ENCODE measurements around the gene ERN1.

DNA sequence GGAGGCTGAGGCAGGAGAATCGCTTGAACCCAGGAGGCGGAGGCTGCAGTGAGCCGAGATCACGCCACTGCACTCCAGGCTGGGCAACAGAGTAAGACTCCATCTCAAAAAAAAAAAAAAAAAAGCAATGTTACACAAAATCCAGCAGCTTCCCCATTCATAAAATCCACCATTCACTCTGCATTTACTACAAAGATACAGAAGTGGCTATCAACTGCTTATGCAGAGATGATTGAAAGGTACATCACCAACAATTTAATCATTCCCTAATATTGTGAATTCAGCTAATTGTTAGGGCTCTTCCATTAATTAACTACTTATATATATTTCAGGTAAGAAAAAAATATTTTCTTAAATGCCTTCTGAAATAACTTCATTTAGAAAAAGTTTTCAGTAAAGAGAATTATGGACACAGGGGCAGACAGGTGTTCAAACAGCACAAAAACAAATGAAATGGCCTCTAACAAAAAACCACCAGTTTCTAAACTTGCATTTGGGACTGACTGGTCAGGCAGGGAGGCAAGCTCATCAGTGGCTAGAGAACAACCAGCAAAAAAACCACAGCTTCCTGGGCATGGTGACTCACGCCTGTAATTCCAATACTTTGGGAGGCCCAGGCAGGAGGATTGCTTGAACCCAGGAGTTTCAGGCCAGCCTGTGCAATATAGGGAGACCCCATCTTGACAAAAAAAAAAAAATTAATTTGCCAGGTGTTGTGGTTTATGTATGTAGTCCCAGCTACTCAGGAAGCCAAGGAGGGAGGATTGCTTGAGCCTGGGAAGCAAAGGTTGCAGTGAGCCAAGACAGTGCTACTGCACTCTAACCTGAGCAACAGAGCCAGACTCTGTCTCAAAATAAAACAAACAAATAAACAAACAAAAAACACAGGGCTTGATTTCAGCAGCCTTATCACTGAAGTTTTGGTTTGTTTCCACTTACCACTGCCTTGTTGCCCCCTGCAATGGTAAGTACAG lies 26.3 kb downstream of the ERN1 start:
- TF ChIP-seq, protein P1, sequence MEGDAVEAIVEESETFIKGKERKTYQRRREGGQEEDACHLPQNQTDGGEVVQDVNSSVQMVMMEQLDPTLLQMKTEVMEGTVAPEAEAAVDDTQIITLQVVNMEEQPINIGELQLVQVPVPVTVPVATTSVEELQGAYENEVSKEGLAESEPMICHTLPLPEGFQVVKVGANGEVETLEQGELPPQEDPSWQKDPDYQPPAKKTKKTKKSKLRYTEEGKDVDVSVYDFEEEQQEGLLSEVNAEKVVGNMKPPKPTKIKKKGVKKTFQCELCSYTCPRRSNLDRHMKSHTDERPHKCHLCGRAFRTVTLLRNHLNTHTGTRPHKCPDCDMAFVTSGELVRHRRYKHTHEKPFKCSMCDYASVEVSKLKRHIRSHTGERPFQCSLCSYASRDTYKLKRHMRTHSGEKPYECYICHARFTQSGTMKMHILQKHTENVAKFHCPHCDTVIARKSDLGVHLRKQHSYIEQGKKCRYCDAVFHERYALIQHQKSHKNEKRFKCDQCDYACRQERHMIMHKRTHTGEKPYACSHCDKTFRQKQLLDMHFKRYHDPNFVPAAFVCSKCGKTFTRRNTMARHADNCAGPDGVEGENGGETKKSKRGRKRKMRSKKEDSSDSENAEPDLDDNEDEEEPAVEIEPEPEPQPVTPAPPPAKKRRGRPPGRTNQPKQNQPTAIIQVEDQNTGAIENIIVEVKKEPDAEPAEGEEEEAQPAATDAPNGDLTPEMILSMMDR (IDR thresholded peaks at IDR 0.05) = no peak
- TF ChIP-seq POLR2AphosphoS5 (IDR thresholded peaks at IDR 0.05) (no peak), POLR2A (IDR thresholded peaks at IDR 0.05) (no peak), EP300 (IDR thresholded peaks at IDR 0.05; ENCODE audit: low read depth) (no peak)
